Inflammatory macrophage treated with lipopolysaccharide for 1 hour (primary cell): ENCODE data around the gene AHNAK2.
"Not testable (repeated sequence)": the region's sequence is repeated elsewhere in the genome, so short reads cannot be mapped to it uniquely, and the experiment has no call there.

Source experiments
- DNase-seq, 2 donors: peaks; one replicate each; pipeline ENCODE4 v3.0.0-alpha.2; 2020 to 2022

Gene AHNAK2

DNA sequence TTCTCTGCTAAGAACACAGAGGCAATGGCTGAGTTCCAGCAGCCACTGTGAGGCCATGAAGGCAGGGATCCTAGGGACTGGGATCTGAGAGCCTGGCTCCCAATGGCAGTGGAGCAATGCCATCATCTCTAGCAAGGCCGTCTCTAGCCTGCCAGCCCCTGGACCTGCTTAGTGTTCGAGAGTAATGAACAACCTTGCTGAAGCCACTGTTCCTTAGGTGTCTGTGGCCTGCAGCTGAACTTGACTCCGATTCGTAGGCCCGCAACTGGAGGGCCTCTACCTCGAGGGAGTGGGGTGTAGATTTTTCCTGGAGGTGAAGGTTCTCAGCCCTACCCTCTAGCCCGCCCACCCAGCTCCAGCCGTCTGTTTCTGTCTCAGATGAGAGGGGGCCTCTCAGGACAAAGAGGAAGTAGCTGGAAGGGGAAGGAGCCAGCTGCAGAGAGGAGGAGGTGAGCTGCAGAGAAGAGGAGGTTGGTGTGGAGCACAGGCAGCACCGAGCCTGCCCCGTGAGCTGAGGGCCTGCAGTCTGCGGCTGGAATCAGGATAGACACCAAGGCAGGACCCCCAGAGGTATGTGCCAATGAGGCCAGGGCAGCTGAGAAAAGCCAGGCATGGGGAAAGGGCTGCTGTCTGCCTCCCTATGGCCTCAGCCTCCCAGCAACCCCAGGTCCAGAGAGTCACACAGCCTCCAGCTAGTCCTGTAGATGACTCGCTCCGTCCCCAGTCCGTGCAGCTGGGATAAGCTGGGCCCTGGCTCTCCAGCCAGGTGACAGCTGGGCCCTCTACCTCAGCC is 53.6 kb downstream of the AHNAK2 start, which contains the start of gene PLD4:
Gene PLD4 (plus strand): TSS at position 459 of the 793 bp plus-strand sequence. CDS start 2,262 bp downstream, outside the sequence.
- peak; percentile 39 to 41 for DNase-seq

GRCh38 chr14:104923640-104924420 is 54.3 kb downstream of the AHNAK2 start:
- DNase-seq = no peak

GRCh38 chr14:104919993-104920315 is 58.2 kb downstream of the AHNAK2 start:
- no peak for DNase-seq

DNA sequence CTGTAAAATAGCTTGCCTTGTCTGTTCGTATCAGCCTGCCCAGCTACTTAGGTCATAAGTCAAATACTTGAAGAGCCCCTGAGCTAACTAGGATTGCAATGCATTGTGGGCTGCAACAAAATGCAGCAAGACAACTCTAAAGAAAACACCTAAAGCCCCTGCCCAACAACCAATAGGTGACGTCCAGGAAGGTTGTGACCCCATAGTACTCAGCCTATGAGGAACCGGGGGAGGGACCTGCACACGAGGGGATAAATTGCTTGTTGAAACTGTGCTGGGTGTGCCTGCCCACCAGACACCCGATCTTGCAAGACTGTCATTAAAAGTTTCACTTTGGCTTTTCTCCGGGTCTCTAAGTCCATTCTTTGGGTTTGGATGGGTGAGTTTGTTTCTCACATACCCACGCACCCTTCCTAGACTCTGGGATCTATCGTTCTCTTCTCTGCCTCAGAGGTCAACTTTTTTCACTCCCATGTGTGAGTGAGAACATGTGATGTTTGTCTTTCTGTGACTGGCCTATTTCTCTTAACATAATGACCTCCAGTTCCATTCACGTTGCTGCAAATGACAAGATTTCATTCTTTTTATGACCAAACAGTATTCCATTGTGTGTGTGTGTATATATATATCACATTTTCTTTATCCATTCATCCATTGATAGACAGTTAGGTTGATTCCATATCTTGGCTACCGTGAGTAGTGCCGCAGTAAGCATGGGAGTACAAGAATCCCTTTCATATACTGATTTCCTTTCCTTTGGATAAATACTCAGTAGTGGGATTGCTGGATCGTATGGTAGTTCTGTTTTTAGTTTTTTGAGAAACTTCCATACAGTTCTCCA is 58.8 kb downstream of the AHNAK2 start:
- not testable (repeated sequence) for DNase-seq

DNA sequence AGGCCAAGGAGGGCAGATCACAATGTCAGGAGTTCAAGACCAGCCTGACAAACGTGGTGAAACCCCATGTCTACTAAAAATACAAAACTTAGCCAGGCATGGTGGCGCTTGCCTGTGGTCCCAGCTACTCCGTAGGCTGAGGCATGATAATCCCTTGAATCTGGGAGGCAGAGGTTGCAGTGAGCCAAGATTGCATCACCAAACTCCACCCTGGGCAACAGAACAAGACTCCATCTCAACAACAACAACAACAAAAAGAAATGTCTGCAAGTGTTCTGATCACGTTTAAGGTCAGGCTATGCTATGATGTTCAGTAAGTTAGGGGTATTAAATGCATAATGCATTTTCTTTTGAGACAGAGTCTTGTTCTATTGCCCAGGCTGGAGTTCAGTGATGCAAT is 60.2 kb downstream of the AHNAK2 start:
- no peak for DNase-seq

DNA sequence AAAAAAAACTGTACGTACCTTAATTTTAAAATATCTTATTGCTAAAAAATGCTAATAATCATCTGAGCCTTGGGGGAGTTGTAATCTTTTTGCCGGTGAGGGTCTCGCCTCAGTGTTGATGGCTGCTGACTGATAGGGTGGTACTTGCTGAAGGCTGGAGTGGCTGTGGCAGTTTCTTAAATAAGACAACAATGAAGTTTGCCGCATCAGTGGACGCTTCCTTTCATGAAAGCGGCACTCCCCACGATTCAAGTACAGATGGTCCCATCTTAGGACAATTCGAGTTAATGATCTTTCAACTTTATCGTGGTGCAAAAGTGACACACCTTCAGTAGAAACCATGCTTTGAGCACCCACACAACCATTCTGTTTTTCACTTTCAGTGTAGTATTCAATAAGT is 61.1 kb downstream of the AHNAK2 start:
- no peak for DNase-seq

DNA sequence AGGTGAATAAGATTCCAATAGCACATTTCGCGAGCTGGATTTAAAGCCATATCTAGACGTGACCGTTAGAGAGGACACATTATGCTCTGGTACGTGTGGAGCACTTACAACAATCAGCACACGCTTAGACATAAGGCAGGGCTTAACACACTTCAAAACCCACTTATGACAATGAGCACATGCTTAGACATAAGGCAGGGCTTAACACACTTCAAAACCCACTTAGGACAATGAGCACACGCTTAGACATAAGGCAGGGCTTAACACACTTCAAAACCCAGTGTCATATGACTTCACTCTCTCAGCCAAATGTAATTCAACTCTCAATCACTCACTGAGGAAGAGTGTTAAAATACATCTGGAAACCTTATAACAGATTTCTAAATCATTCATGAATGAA is 64.7 kb downstream of the AHNAK2 start:
- no peak for DNase-seq

DNA sequence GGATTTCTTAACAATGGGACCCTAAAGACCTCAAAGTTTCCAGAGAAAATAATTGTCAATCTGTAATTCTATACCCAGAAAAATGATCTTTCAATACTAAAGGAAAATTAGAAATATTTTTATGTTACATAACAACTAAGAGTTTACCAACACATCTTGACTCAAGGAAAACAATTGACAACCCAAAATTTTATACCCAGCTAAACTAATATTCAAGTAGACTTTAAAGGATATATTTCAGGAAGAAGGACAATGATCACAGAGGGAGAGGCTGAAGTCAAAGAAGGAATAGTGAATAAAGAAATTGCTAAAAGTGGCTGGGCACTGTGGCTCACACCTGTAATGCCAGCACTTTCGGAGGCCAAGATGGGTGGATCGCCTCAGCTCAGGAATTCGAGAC is 66.1 kb downstream of the AHNAK2 start:
- DNase-seq = no peak

GRCh38 chr14:104908303-104908702 is 69.9 kb downstream of the AHNAK2 start:
- DNase-seq = no peak

DNA sequence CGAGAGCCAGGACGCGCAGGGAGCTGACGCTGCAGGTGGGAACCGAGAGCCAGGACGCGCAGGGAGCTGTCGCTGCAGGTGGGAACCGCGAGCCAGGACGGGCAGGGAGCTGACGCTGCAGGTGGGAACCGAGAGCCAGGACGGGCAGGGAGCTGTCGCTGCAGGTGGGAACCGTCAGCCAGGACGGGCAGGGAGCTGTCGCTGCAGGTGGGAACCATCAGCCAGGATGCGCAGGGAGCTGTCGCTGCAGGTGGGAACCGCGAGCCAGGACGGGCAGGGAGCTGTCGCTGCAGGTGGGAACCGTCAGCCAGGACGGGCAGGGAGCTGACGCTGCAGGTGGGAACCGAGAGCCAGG is 72.6 kb downstream of the AHNAK2 start:
- DNase-seq = not testable (repeated sequence)

DNA sequence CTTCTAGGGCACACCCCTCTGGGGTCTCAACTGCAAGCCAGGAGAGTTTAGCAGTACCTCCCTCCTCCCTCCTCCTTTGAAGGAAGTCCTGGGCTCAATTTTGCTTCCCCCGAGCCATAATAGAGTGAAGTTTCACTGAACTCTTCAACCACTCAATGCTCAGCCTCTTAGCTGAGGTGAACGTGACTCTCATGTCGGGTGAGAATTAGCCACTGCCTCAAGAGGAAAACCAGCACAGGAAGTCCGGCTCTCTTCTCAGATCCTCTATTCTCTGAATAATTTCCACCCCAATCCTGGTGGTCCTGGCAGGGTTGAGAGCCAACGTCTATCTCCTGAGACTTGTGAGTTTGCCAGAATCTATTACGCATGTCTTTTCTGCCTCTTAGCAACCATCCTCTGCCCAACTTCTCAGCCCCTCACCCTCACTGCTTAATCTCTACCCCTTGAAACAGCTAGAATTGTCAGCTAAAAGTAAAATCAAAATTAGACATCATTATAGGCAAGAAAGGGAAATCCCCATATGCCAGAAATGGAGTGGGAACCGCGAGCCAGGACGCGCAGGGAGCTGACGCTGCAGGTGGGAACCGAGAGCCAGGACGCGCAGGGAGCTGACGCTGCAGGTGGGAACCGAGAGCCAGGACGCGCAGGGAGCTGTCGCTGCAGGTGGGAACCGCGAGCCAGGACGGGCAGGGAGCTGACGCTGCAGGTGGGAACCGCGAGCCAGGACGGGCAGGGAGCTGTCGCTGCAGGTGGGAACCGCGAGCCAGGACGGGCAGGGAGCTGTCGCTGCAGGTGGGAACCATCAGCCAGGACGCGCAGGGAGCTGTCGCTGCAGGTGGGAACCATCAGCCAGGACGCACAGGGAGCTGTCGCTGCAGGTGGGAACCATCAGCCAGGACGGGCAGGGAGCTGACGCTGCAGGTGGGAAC is 73.3 kb downstream of the AHNAK2 start:
- DNase-seq = not testable (repeated sequence)

DNA sequence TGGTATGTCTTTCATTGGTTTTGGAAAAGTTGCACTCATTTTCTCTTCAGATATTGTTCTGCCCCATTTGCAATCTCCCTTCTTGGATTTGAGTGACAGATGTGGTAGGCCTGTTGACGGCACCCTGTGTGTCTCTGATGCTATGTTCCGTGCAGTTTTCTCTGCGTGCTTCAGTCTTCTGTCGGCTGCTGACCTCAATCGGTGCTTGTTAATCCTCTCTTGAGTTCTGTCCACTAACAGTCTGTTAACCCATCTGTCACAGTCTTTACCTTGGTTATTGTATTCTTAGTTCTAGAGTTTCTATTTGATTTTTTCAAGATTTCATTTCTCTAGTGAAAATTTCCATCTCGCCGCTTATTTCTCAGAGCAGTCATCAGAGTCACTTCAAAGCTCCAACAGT is 74.2 kb downstream of the AHNAK2 start:
- no peak for DNase-seq

DNA sequence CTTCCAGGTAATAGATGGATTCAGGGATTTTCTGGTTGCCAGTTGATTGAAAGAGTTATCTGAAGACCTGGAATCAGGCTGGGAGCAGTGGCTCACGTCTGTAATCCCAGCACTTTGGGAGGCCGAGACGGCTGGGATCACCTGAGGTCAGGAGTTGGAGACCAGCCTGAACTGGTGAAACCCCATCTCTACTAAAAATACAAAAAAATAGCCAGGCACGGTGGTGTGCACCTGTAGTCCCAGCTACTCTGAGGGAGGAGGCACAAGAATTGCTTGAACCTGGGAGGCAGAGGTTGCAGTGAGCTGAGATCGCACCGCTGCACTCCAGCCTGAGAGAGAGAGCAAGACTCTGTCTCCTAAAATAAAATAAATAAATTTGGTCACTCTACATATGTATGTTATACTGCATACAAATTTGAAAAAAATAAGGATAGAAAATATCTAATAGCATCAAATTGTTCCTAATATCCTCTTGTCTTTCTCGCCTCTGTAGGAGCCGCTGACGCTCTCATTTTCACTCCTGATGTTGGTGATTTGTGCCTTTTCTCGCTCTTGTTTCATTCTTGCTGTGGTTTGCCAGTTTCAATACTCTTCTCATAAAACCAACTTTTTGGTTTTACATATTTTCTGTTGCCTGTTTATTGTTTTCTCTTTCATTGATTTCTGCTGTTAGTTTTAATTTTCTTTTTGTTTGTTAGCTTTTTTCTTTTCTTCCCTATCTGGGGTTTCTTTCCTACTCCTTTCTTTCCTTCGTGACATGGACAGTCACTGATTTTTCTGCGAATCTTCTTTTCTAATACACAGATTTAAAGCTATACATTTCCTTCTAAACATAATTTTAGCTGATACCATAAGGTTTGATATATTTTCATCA is 77.3 kb downstream of the AHNAK2 start:
- DNase-seq = no peak

DNA sequence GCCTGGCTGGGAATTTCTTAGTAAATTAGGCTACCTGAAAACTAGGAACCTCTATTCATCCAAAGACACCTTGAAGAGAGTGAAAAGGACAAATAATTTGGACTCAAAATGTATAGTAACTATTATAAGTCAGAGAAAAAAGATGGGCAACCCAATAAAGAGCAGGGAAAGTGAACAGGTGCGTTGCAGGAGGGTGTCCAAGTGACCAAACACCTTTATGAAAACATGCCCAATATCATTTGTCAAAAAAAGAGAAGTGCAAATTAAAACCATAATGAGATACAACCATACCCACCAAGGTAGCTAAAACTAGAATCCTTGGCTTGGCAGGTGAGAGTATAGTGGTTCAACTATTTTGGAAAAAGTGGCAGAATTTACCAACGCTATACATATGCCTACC is 78.4 kb downstream of the AHNAK2 start:
- no peak for DNase-seq

GRCh38 chr14:104898870-104899510 is 79.2 kb downstream of the AHNAK2 start:
- DNase-seq = no peak

GRCh38 chr14:104898195-104898558 is 80.0 kb downstream of the AHNAK2 start:
- no peak for DNase-seq

GRCh38 chr14:104897330-104898194 is 80.6 kb downstream of the AHNAK2 start:
- DNase-seq = no peak

DNA sequence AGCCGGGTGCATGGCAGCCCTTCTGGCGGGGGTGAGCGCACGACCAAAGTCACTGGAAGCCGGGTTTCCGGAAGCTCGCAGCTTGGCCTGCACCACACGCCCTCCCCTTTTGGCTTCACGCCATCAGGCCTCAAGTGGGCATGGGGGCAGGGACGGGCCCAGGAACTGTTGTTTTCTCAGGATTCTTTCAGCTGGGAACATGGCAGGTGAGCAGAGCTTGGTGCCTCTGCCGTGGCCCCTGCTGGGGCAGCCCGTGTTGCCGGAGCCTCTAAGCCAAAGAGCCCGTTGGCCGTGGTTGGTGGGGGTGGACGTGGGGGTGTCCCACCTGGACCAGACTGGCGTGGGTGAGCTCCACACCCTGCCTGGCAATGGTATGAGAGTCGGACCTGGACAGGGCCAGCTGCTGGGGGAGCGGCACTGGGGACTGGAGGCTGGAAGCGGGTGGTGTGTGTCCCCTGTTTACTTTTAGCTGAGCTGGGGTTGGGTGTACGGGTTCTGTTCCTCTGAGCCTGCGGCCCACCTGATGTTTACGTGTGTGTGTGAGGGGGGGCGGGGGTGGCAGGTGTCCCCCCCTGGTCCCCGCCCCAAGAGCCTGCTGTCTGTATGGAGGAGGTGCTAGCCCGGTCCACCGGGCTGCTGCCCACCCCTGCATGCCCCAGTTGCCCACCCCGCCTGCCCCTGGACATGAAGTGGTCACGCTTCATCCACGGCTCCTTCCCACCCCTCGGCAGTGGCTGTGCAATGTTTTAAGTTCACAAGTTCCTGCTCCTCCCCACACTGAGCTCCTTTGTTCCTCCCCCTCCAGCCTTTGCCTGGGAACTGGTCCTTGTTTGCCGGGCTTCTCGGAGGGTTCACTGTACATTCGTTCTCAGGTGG is 82.2 kb downstream of the AHNAK2 start:
- DNase-seq = no peak
